Femur (tissue), 1 donor: ENCODE measurements around the gene CCDC102B.

Source experiments
- DNase-seq: peaks from one replicate; pipeline ENCODE4 v3.0.0-alpha.2; 2017

CCDC102B gene

DNA sequence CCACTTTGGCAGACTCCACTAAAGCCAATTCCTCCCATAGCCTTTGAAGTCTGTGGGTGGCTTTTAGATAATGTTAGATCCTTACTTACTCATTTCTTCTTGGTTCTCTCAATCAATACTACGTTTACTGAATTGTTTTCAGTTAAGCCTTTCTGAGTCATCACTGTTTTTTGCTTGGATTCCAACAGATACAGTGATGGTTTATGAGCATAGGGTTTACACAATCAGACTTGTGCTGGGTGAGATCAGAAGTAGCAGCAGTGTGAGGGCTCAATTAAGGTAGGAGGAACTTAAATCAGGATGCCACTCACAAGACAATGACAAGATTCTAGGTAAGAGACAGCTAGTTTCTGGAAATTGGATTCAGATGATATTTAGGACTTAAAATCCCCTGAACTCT, 305.1 kb downstream of the CCDC102B start:
- DNase-seq, result no peak
